Measurements from ENCODE around the gene NRXN2.
"Not testable (repeated sequence)": the region's sequence is repeated elsewhere in the genome, so short reads cannot be mapped to it uniquely, and the experiment has no call there.

NRXN2 gene

DNA sequence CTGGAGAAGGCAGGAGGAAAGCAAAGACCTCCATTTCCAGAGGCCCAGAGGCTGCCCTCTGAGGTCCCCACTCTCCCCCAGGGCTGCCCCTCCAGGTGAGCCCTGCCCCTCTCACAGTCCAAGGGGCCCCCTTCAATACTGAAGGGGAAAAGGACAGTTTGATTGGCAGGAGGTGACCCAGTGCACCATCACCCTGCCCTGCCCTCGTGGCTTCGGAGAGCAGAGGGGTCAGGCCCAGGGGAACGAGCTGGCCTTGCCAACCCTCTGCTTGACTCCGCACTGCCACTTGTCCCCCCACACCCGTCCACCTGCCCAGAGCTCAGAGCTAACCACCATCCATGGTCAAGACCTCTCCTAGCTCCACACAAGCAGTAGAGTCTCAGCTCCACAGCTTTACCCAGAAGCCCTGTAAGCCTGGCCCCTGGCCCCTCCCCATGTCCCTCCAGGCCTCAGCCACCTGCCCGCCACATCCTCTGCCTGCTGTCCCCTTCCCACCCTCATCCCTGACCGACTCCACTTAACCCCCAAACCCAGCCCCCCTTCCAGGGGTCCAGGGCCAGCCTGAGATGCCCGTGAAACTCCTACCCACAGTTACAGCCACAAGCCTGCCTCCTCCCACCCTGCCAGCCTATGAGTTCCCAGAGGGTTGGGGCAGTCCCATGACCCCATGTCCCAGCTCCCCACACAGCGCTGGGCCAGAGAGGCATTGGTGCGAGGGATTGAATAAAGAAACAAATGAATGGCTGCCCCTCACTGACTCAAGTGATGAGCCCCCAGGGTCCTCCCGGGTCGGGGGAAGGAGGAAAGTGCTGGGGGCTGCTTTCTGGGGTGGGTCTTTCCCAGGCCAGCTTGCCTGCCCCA is 121.2 kb downstream of the NRXN2 start:
- DNase-seq: no peak

DNA sequence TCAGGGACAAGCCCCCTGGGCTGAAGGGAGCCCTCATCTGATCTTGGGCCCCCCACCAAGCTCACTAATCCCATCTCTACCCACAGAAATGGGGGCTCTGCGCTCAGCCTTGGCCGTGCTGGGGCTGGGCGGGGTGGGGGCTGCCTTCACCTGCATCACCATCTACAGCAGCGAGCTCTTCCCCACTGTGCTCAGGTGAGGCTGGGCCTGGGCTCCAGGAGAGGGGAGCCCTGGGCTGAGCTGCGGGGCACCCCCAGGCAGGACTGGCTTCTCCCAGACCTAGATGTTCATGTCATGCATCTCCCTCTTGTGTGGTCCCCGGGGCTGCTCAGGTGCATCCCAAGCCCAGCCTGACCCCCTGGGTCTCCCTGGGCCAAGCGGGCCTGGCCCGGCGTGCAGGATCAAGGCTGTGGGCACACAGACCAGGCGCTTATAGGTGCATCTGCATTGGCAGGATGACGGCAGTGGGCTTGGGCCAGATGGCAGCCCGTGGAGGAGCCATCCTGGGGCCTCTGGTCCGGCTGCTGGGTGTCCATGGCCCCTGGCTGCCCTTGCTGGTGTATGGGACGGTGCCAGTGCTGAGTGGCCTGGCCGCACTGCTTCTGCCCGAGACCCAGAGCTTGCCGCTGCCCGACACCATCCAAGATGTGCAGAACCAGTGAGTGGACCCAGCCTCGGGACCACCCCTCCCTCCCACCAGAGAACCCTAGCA is 122.6 kb downstream of the NRXN2 start:
- DNase-seq: no peak

DNA sequence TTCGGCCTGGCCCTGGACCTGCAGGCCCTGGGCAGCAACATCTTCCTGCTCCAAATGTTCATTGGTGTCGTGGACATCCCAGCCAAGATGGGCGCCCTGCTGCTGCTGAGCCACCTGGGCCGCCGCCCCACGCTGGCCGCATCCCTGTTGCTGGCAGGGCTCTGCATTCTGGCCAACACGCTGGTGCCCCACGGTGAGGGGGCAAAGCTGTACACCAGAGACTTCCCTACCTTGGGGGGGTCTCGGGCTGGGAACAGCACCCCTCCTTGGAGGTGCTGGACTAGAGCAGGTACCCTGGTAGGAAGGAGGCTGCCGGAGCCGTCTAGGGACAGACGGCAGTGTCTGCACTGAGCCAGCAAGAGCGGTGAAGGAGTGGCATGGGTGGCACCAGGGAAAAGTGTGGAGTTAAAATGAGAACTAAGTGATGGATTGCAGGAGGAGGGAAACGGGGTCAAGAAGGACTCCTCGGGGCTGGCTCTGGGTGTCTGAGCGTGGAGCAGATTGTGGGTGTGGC is 123.2 kb downstream of the NRXN2 start:
- DNase-seq: no peak

DNA sequence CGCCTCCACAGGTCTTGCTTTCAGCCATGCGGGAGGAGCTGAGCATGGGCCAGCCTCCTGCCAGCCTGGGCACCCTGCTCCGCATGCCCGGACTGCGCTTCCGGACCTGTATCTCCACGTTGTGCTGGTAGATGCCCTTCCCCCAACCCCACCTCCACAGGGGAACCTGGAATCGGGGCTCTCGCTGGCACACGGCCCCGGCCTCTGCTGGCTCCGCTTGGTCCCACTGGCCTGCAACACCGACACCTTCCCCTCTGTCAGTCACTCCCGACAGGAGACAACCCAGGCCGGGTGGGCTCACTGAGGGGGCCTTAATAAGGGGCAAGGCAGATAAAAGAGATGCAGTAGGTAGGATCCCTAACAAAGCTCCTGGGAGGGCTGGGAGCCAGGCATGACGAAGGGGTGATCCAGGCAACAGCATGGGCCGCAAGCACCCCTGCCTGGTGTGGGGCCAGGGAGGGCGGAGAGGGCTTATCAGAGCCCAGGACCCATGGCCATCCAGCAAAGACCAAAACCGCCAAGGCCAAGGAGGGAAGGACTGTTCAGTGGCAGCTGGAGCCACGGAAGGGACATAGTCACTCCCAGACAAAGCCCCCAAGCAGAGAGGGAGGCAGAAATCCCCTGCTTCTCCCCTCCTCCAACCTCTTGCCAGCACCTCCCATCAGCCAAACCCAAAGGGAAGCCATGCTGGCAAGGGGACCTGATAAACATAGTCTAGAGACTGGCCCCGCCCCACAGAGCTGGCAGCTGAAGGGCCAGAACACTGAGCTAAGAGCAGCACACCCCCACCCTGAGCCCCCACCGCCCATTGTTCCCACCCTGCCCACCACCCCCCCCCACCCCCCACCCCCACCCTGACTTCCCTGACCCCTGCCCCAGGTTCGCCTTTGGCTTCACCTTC is 124.0 kb downstream of the NRXN2 start:
- DNase-seq: no peak

DNA sequence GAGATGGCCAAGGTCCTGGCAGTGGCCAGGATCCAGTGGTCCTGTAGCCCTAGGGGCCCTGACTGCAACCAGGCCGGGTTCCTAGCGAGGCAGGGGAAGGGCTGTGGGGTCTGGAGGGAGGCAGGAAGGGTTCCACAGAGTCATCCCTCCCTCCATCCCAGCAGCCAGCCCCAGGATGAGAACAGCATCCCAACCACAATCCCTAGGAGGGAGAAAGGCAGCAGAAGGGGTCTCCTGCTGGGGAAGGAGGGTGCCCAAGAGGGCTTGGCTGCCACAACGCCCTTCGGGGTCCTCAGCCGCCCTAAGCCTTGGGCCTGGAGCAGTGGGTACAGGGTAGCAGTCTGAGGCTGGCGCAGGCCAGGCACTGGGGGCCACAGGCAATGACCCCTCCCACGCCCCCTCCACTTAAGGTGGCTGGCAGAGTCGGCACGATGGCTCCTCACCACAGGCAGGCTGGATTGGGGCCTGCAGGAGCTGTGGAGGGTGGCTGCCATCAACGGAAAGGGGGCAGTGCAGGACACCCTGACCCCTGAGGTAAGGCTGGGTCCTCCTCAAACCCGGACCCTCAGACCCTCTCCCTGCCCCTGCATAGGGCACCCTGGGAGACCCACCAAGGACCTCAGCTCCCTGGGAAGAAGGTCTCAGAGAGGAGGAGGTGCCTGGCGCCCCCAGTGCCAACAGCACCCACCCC is 124.7 kb downstream of the NRXN2 start:
- no peak for DNase-seq

DNA sequence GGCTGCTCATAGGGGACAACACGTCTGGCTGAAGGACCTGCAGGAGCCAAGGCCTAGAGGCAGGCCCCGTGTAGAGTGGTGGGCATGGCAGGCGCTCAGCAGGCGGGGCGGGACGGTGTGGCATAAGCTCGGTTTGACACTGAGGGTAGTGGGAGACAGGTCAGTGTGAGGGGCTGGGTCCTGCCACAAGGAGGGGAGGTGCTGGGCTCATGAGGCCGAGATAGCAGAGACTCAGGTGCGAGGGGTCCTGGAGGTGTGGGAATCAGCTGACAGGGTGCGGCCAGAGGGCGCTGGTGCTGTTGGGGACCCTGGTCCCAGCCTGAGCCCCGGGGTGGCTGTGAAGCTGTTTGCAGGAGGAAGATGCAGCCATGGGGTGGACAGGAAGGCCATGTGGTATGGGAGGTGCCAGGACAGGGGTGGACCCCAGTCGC is 125.3 kb downstream of the NRXN2 start:
- no peak for DNase-seq

DNA sequence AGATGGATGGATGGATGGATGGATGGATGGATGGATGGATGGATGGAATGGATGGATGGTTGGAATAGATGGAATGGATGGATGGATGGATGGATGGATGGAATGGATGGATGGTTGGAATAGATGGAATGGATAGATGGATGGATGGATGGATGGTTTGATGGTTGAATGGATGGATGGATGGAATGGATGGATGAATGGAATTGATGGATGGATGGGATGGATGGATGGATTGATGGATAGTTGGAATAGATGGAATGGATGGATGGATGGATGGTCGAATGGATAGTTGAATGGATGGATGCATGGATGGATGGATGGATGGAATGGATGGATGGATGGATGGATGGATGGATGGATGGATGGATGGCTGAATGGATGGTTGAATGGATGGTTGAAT is 127.1 kb downstream of the NRXN2 start:
- not testable (repeated sequence) for DNase-seq

DNA sequence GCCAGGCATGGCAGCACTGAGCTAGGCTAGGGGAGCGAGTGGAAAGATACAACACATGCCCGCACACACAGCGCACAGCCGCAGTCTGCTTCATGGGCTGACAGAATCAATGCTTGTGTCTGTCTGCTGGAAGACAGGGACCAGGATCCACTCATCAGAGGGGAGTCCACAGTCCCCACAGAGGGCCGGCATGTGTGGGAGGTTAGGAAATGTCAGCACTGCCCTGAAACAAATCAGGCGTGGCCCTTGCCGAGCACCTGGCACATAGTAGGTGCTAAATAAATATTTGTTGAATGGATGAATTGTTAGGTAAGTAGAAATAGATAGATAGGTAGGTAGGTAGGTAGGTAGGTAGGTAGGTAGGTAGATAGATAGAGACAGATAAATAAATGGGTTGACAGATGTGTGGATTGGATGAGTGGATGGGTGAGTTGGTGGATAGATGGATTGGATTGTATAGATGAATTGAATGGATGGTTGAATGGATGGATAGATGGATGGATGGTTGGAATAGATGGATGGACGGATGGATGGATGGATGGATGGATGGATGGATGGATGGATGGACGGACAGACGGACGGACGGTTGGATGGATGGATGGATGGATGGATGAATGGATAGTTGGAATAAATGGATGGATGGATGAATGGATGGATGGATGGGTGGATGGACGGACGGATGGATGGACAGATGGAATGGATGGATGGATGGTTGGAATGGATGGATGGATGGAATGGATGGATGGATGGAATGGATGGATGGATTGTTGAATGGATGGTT is 128.6 kb downstream of the NRXN2 start:
- DNase-seq: no peak

DNA sequence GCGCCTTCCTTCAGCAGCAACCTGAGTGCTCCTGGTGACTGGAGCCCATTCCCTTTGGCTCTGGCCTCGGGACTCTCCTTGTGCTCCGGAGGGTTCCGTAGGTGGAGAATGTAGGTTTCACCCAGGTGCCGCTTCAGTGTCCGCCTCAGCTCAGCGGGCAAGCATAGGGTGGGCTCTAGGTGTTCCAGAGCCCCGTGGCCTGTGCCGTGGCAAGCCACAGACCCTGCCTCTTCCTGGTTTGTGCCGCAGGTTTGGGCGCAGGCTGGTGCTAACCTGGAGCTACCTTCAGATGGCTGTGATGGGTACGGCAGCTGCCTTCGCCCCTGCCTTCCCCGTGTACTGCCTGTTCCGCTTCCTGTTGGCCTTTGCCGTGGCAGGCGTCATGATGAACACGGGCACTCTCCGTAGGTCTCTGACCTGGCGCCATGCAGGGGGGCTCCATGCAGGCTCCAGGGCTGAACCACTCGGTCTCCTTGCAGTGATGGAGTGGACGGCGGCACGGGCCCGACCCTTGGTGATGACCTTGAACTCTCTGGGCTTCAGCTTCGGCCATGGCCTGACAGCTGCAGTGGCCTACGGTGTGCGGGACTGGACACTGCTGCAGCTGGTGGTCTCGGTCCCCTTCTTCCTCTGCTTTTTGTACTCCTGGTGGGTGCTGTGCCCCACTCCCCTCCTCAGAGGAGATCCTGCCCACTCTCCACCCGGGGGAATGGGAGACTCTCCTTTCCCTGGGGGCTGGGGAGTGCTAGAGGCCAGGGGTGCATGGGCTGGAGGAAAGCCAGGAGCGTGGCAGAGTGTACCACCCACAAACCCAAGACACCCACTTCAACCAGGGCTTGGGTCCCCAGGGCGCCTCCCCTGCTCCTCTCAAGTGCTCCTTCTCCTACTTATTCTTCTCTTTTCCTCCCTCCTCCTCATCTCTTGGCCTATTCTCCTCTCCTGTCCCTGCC is 129.6 kb downstream of the NRXN2 start:
- no peak for DNase-seq

DNA sequence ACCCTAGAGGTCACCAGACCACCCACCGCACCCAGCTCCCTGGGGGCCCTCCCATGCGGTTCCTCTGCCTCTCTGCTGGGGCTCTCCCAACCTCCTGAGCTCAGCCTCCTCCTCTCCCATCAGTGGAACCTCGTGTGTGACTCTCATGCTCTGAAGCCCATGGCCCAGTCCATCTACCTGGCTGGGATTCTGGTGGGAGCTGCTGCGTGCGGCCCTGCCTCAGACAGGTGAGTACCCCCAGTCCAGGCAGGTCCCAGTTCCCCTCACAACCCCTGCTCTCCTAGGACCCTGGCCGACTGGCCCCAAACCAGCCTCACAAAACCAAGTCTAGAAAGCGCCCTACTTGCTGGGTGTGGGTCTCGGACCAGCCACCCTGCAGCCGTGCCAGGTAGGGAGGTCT is 130.3 kb downstream of the NRXN2 start:
- DNase-seq: no peak

DNA sequence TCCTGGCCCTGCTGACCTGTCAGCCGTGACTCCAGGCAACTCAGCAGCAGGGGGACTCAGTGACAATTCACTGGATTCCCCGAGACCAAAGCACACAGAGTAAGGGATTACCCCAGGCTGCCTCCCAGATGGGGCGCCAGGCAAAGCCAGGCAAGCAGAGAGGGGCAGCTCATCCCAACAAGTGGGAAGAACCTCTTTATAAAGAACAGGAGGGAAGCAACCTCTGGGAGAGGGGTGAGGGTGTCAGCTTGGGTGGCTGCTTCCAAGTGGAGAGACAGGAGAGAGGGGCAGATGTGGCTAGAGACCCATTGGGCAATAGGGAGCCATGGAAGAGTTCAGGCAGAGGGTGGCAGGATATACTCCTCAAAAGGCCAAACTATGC is 130.8 kb downstream of the NRXN2 start:
- no peak for DNase-seq

DNA sequence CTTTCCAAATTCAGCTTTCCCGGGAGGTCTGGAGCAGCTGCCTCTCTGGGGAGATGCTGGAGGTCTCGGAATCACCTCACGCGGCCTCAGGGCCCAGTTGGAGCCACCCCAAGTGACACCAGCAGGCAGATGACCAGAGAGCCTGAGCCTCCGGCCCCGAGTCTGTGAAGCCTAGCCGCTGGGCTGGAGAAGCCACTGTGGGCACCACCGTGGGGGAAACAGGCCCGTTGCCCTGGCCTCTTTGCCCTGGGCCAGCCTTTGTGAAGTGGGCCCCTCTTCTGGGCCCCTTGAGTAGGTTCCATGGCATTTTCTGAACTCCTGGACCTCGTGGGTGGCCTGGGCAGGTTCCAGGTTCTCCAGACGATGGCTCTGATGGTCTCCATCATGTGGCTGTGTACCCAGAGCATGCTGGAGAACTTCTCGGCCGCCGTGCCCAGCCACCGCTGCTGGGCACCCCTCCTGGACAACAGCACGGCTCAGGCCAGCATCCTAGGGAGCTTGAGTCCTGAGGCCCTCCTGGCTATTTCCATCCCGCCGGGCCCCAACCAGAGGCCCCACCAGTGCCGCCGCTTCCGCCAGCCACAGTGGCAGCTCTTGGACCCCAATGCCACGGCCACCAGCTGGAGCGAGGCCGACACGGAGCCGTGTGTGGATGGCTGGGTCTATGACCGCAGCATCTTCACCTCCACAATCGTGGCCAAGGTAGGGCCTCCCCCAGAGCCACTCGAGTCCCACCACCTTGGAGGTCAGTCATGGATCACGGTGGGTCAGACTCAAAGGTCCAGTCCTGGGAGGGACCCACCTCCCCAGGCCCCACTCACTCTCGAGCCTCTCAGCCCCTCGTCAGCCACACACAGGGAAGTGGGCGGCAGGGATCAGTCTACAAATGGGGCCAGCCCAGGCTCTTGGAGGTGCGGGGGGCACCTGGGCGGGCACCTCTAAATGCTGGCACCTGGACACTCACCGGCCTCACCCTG is 131.5 kb downstream of the NRXN2 start:
- DNase-seq: no peak

DNA sequence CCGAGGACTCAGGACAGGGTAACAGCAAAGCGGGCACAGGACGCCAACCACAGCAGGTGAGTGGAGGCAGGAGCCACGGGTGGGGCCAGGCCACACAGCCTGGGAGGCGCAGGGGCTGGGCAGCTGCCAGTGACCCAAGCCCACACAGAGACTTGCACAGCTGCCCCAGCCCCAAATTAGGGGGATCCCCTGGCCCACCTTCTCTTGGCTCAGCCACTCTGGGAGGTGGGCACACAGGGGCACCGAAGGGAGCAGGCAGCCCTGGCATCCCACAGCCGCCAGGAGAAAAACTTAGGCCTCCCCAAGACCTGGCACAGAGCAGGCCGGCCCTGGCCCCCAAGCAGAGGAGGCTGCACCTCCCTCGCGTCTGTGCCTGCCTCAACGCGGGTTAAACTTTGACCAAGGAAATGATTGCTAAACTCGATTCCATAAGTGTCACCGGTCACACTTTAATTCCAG is 132.2 kb downstream of the NRXN2 start, which contains the start of gene SLC22A12:
TSS of gene SLC22A12 (plus strand) at position 458 of the 459 bp plus-strand sequence. CDS start 337 bp downstream, outside the sequence.
- no peak for DNase-seq

DNA sequence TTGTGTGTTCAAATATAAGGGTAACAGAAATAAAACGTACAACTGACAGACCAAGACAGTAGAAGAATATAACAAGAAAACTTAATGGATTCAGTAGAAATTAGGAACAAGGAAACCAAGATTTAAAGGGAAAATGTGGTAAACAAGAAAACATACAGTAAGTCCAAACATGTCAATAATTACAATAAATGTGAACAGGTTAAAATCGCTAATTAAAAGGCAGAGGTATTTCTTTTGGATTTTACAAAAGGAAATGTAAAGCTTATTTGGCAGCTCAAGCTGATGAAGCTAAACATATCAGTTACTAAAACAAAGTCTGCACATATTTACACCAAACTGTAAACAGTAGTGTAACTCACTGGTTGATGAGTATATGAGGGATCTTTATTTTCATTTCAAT is 134.3 kb downstream of the NRXN2 start:
- no peak for DNase-seq

DNA sequence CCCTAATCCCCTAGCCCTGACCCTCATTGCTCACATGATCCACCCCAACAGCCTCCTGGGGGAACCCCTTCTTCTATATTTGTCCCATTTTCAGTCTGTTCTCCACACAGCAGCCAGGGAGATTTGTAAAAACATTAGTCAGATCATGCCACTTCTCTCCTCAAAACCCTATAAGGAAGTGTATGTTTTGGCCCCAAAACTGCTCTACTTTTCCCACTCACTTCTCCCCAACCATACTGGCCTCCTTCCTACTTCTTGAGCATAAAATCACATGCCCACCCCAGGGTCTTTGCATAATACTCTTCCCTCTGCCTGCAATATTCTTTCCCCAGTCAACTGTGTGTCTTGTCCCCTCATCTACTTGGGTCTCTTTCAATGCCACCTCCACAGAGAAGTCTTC is 136.6 kb downstream of the NRXN2 start:
- DNase-seq: no peak

DNA sequence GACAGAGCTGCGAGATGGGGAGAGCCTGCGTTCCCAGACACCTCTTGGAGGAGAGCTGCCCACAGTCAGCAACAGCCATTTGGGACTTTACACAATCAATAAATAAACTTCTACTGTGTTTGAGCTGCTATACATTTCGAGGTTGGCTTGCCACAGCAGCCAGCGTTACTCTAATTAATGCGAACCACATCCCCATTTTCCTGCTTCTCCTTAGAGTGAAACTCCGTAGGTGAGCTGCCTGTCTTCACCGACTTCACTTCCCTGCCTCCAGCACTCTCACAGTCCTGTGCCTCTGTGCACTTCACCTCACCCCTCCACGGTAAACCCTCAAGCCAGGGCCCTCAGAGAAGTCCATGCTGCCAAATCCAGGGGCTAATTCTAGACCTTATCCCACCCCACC is 137.8 kb downstream of the NRXN2 start:
- no peak for DNase-seq

DNA sequence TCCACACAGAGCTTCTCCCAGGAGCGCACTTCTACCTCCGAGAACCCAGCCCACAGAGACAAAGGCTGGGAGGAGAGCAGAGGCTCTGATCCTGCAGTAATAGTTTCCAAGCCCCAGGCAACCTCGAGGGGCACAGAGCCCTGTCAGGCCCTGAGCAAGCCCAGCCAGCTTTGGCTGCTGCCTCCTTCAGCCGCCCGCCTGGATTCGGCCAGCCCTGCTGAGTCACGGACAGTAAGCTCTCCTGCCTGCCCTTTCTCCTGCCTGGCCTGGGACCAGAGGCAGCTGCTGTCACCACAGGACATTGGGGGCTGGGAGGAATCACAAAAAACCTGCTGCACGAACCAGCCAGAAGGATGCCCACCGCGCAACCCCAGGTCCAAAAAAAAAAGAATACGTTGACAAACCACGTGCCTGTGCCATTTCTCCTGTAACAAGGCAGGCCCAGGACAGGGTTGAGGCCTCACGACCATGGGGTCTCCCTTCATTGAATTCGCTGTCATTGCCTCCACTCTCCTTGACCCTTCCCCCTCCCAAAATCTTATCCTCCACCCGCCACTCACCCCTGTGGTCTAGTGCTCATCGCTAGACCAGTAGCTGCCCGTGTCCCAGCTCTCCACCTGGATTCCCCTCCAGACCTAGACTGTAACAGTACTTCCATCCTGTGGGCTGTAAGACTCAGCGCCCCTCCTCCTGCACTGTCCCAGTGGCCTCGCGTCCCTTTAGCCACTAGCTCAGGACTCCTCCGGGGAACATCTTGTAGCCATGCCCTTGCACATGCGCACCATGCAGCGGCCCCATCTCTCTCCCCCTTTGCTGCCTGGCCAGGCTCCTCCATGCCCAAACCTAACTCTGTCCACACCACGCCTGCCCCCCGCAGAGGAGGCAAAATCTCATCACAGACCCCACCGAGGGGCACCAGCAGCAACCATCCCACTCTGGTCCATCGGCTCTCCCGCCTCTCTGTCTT is 139.4 kb downstream of the NRXN2 start:
- no peak for DNase-seq

DNA sequence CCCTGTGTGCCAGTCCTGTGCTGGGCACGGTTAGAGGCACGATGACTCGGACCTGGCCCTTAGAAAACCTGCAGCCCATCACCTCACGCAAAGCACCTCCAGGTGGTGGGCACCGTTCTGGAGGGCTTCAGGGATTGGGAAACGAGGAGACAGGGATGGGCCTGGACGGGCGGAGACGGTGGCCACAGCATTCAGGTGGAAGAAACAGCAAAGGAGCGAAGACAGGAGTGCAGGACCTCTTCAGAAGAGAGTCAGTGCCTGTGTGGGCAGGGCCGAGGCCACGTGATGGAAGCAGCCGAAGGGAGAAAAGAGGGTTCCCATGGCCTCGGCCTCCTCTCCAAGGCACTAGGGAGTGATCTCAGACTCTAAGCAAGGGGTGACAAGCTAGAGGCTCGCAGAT is 140.1 kb downstream of the NRXN2 start:
- DNase-seq: no peak
